ENCODE data around the gene DCUN1D4. TPM values are rescaled to one million over a fixed set of nuclear protein-coding genes. Genes with fewer than 3 reads are reported as not detected.
"Not testable (repeated sequence)": the region's sequence is repeated elsewhere in the genome, so short reads cannot be mapped to it uniquely, and the experiment has no call there.

DCUN1D4 gene
- polyA plus RNA-seq, 2 donors = 9.2 to 9.7 TPM

DNA sequence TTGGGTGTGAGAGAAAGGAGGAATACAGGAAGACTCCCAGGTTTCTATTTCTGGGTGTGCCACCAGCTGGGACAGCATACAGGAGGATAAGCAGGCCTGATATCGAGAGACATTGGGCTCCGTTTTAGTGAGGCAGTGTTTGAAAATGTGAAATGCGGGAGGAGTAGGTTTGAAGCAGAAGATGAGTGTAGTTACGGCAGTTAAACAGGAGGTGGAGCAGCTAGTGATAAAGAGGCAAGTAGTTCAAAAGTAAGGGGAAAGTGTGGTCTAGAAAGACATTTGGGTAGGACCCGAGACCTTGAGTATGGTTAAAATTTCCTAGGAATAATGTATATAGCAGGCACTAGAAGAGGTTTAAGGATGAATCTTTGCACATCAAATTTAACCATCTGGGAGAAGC is 42.4 kb downstream of the DCUN1D4 start:
- H3K4me3 ChIP-seq (ENCODE audit: low read depth in 1 of 2, low read length in 2 of 2) = no peak overlapping the region
- no peaks in the 10 kb centered on the region for H3K9me3 ChIP-seq (ENCODE audit: control insufficient read depth in 2 of 2, insufficient read depth in 1 of 2, low read depth in 1 of 2, low read length in 1 of 2)
- WGBS, 2 donors = 77 to 84% methylated on average over 5 of the region's 5 CpGs
- no peaks in the 10 kb centered on the region for H3K27me3 ChIP-seq (ENCODE audit: control insufficient read depth in 1 of 2, insufficient read depth in 2 of 2, low read length in 2 of 2)
- no peaks in the 10 kb centered on the region for H3K4me1 ChIP-seq (ENCODE audit: control insufficient read depth in 2 of 2, insufficient read depth in 2 of 2, low read length in 1 of 2)
- peaks cover 3 to 5% of the 10 kb centered on the region in 2 donors for H3K36me3 ChIP-seq (ENCODE audit: control insufficient read depth in 2 of 2, insufficient read depth in 2 of 2, low read length in 1 of 2)
- no peak overlapping the region for H3K27ac ChIP-seq (ENCODE audit: low read depth in 2 of 2, low read length in 1 of 2)

DNA sequence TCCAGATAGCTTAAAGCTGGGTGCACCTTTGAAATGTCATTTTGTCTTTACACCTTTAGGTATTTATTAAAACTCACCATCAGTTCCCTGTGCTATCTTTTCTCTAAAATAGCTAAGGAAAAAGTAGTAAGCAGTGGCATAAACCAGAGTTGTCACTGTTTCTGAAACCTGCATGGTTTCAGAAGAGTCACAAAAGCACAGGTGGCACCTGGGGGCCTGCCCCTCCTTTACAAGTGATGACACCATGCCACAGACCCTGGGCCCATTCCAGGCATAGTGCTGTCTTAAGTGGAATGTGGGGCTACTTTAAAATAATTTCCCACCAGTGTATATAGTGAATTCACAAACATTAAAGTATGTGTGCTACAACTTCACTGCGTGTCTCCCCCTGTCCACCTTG is 47.8 kb downstream of the DCUN1D4 start:
- Histone ChIP-seq H3K36me3 (ENCODE audit: control insufficient read depth in 2 of 2, insufficient read depth in 2 of 2, low read length in 1 of 2) (peaks cover 7 to 10% of the 10 kb centered on the region in 2 donors), H3K4me3 (ENCODE audit: low read depth in 1 of 2, low read length in 2 of 2) (no peak overlapping the region), H3K27me3 (ENCODE audit: control insufficient read depth in 1 of 2, insufficient read depth in 2 of 2, low read length in 2 of 2) (no peaks in the 10 kb centered on the region), H3K27ac (ENCODE audit: low read depth in 2 of 2, low read length in 1 of 2) (no peak overlapping the region), H3K9me3 (ENCODE audit: control insufficient read depth in 2 of 2, insufficient read depth in 1 of 2, low read depth in 1 of 2, low read length in 1 of 2) (no peaks in the 10 kb centered on the region), H3K4me1 (ENCODE audit: control insufficient read depth in 2 of 2, insufficient read depth in 2 of 2, low read length in 1 of 2) (no peaks in the 10 kb centered on the region)
- 92 to 100% methylated on average over 1 of the region's 1 CpG for WGBS, 2 donors

GRCh38 chr4:51893402-51893801 is 50.4 kb downstream of the DCUN1D4 start:
- H3K27me3 ChIP-seq (ENCODE audit: control insufficient read depth in 1 of 2, insufficient read depth in 2 of 2, low read length in 2 of 2); H3K4me3 ChIP-seq (ENCODE audit: low read depth in 1 of 2, low read length in 2 of 2); H3K4me1 ChIP-seq (ENCODE audit: control insufficient read depth in 2 of 2, insufficient read depth in 2 of 2, low read length in 1 of 2); H3K9me3 ChIP-seq (ENCODE audit: control insufficient read depth in 2 of 2, insufficient read depth in 1 of 2, low read depth in 1 of 2, low read length in 1 of 2); H3K36me3 ChIP-seq (ENCODE audit: control insufficient read depth in 2 of 2, insufficient read depth in 2 of 2, low read length in 1 of 2); H3K27ac ChIP-seq (ENCODE audit: low read depth in 2 of 2, low read length in 1 of 2): not testable (repeated sequence)
- 95 to 97% methylated on average over 16 of the region's 16 CpGs for WGBS, 2 donors

DNA sequence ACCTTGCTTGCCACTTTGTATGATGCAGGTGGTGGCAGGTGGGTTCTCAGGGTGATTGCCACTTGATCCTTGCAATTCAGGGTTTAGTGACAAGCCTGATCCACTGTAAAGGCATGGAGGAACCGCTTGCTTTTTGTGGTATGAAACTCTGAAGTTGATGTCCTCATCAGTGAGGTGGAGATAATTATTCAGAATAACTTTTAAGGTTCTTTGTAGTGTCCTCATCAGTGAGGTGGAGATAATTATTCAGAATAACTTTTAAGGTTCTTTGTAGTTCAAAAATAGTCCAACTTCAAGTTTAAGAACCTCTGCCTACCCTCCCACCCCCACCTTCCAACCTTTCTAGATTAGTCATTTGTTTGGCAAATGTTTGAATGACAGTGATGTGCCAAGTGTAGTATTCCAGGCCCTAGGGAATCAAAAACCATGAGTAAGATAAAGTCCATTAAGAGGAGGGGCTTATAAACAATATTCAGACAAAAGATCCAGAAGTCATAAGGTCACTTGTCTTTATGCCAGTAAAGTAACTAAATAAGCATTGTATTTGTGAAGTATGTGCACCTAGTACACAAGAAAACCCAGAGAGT is 51.2 kb downstream of the DCUN1D4 start:
- Histone ChIP-seq H3K4me1 (ENCODE audit: control insufficient read depth in 2 of 2, insufficient read depth in 2 of 2, low read length in 1 of 2) (no peaks in the 10 kb centered on the region), H3K27me3 (ENCODE audit: control insufficient read depth in 1 of 2, insufficient read depth in 2 of 2, low read length in 2 of 2) (no peaks in the 10 kb centered on the region), H3K36me3 (ENCODE audit: control insufficient read depth in 2 of 2, insufficient read depth in 2 of 2, low read length in 1 of 2) (peaks cover 4 to 7% of the 10 kb centered on the region in 2 donors), H3K9me3 (ENCODE audit: control insufficient read depth in 2 of 2, insufficient read depth in 1 of 2, low read depth in 1 of 2, low read length in 1 of 2) (no peaks in the 10 kb centered on the region), H3K27ac (ENCODE audit: low read depth in 2 of 2, low read length in 1 of 2) (no peak overlapping the region), H3K4me3 (ENCODE audit: low read depth in 1 of 2, low read length in 2 of 2) (no peak overlapping the region)
- 84 to 90% methylated on average over 1 of the region's 1 CpG for WGBS, 2 donors

GRCh38 chr4:51895158-51895557 is 52.2 kb downstream of the DCUN1D4 start:
- Histone ChIP-seq H3K36me3 (ENCODE audit: control insufficient read depth in 2 of 2, insufficient read depth in 2 of 2, low read length in 1 of 2) (peaks cover 4 to 7% of the 10 kb centered on the region in 2 donors), H3K9me3 (ENCODE audit: control insufficient read depth in 2 of 2, insufficient read depth in 1 of 2, low read depth in 1 of 2, low read length in 1 of 2) (no peaks in the 10 kb centered on the region)
- WGBS, 2 donors = 81 to 85% methylated on average over 3 of the region's 3 CpGs

DNA sequence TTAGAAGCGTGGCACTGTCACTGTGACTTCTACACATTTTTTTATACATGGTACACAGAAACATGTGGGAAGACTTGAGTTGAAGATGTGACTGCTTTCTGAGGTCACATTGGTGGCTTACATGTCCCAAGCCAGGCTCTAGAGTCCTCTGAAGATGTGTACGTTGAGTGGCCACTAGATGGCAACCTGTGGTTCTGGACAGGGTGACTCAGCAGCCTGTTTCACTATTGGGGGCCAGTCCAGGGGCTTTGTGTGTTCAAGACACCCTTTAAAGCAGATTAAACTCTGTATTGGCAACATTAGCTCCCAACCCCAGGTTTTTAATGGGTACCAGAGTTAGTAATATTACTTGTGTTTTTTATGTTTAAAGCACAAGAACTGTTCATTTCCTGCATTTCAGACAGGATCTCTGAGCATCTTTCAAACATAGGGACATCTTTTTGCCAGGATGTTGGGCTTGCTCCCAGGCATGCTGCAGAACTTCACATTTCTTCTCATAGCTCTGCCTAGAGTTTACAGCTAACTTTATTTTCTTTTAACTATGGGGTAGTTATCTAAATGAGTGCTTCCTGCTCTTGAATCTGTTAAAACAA is 53.0 kb downstream of the DCUN1D4 start:
- no peaks in the 10 kb centered on the region for H3K27me3 ChIP-seq (ENCODE audit: control insufficient read depth in 1 of 2, insufficient read depth in 2 of 2, low read length in 2 of 2)
- no peak overlapping the region for H3K27ac ChIP-seq (ENCODE audit: low read depth in 2 of 2, low read length in 1 of 2)
- no peak overlapping the region for H3K4me3 ChIP-seq (ENCODE audit: low read depth in 1 of 2, low read length in 2 of 2)
- H3K36me3 ChIP-seq (ENCODE audit: control insufficient read depth in 2 of 2, insufficient read depth in 2 of 2, low read length in 1 of 2) = peaks cover 2 to 3% of the 10 kb centered on the region in 2 donors
- H3K9me3 ChIP-seq (ENCODE audit: control insufficient read depth in 2 of 2, insufficient read depth in 1 of 2, low read depth in 1 of 2, low read length in 1 of 2) = no peaks in the 10 kb centered on the region
- 32 to 35% methylated on average over 2 of the region's 2 CpGs for WGBS, 2 donors
- H3K4me1 ChIP-seq (ENCODE audit: control insufficient read depth in 2 of 2, insufficient read depth in 2 of 2, low read length in 1 of 2) = no peaks in the 10 kb centered on the region

More at GRCh38 chr4:51895158-51895557, 52.2 kb downstream of the DCUN1D4 start:
- H3K27me3 ChIP-seq (ENCODE audit: control insufficient read depth in 1 of 2, insufficient read depth in 2 of 2, low read length in 2 of 2) = no peaks in the 10 kb centered on the region
- H3K27ac ChIP-seq (ENCODE audit: low read depth in 2 of 2, low read length in 1 of 2) = no peak overlapping the region
- no peaks in the 10 kb centered on the region for H3K4me1 ChIP-seq (ENCODE audit: control insufficient read depth in 2 of 2, insufficient read depth in 2 of 2, low read length in 1 of 2)
- no peak overlapping the region for H3K4me3 ChIP-seq (ENCODE audit: low read depth in 1 of 2, low read length in 2 of 2)

DNA sequence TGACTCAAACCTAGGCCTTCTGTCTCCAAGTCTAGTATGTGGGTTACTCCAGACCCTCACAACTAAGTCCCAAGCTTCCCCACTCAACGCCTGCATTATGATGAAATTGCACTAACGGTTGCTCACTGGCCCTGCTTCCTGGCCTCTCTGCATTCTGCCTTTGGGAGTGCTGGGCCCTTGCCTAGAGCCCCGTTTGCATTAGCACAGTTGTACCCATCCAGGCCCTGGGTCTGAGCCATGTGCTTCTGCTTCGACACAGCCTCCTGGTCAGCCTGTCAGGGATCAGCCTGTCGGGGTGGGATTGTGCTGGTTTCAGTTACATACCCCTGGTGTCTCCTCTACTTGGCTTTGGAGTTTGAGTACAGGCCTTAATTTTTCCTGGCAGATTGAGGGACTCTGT is 58.4 kb downstream of the DCUN1D4 start:
- H3K4me1 ChIP-seq (ENCODE audit: control insufficient read depth in 2 of 2, insufficient read depth in 2 of 2, low read length in 1 of 2) = no peaks in the 10 kb centered on the region
- H3K27ac ChIP-seq (ENCODE audit: low read depth in 2 of 2, low read length in 1 of 2) = no peak overlapping the region
- no peak overlapping the region for H3K4me3 ChIP-seq (ENCODE audit: low read depth in 1 of 2, low read length in 2 of 2)
- H3K36me3 ChIP-seq (ENCODE audit: control insufficient read depth in 2 of 2, insufficient read depth in 2 of 2, low read length in 1 of 2) = peaks cover 0 to 8% of the 10 kb centered on the region in 2 donors
- no peaks in the 10 kb centered on the region for H3K27me3 ChIP-seq (ENCODE audit: control insufficient read depth in 1 of 2, insufficient read depth in 2 of 2, low read length in 2 of 2)
- WGBS, 2 donors = 81 to 87% methylated on average over 5 of the region's 5 CpGs
- H3K9me3 ChIP-seq (ENCODE audit: control insufficient read depth in 2 of 2, insufficient read depth in 1 of 2, low read depth in 1 of 2, low read length in 1 of 2) = no peaks in the 10 kb centered on the region

DNA sequence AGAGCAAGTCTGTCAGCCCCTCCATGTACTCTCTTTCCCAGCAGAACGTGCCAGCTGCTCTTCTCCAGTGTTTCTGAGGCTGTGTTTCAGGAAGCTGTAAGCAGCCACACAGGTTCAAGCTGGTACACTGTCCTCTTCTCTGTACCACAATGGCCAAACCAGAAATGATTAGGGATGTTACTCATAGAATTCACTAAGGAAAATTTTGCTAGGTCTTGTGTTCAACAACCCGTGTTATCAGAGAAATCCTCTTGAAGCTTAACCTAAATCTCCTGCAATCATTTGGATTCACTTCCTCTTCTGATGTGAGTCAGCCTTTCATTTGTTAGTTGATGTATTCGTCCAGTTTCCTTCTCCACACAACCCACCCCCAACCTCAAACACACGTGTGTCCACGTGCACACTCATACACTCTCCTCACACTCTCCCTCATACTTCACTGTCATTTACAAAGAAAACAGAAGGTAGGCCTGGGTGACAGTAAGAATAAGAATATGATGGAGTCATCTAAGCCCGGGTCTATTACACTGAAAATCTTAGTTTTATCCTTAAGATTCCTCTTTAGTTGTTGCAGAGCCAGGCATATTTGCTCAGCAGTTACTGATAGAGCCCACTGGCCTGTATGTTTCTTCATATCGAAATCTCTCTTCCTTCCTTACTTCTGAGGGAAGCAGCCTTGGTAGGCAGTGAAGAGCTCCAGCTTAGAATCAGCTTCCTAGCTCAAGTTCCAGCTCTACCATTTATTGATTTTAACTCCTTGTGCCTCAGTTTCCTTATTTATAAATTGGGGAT is 63.4 kb downstream of the DCUN1D4 start:
- Histone ChIP-seq H3K9me3 (ENCODE audit: control insufficient read depth in 2 of 2, insufficient read depth in 1 of 2, low read depth in 1 of 2, low read length in 1 of 2) (no peaks in the 10 kb centered on the region), H3K4me3 (ENCODE audit: low read depth in 1 of 2, low read length in 2 of 2) (no peak overlapping the region), H3K27me3 (ENCODE audit: control insufficient read depth in 1 of 2, insufficient read depth in 2 of 2, low read length in 2 of 2) (no peaks in the 10 kb centered on the region), H3K36me3 (ENCODE audit: control insufficient read depth in 2 of 2, insufficient read depth in 2 of 2, low read length in 1 of 2) (peaks cover 0 to 6% of the 10 kb centered on the region in 2 donors), H3K4me1 (ENCODE audit: control insufficient read depth in 2 of 2, insufficient read depth in 2 of 2, low read length in 1 of 2) (no peaks in the 10 kb centered on the region), H3K27ac (ENCODE audit: low read depth in 2 of 2, low read length in 1 of 2) (no peak overlapping the region)
- 61 to 62% methylated on average over 7 of the region's 7 CpGs for WGBS, 2 donors

DNA sequence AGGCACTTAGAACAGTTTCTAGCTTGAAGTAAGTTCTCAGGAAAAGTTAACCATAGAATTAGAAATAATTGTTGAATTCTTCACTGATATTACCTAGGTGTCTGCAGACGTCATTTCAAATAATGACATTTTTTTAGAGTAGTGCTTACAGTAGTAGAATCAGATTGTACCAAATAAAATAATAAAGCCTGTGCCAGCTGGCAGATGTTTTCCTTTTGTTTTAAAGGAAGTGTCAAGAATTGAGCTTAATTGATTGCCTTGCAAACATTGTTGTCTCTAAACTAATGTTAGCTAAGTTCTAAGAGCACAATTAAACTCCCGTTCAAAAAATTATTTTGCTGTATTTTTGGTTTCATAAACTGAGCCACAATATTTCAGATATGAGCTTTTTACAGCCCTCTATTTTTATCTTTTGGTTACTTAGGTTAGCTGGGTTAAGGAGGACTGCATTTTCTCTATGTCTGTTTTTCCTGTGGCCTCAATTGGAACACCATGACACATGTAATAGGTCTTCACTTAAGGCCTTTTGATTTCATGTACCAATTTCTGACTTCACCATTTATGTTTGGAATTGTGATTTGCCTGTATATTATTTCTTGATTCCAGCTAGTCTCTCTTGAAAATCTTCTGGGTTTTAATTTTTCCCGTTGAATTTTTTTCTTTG is 64.2 kb downstream of the DCUN1D4 start:
- Histone ChIP-seq H3K9me3 (ENCODE audit: control insufficient read depth in 2 of 2, insufficient read depth in 1 of 2, low read depth in 1 of 2, low read length in 1 of 2) (no peaks in the 10 kb centered on the region), H3K36me3 (ENCODE audit: control insufficient read depth in 2 of 2, insufficient read depth in 2 of 2, low read length in 1 of 2) (peaks cover 0 to 4% of the 10 kb centered on the region in 2 donors), H3K27me3 (ENCODE audit: control insufficient read depth in 1 of 2, insufficient read depth in 2 of 2, low read length in 2 of 2) (no peaks in the 10 kb centered on the region), H3K4me1 (ENCODE audit: control insufficient read depth in 2 of 2, insufficient read depth in 2 of 2, low read length in 1 of 2) (no peaks in the 10 kb centered on the region), H3K4me3 (ENCODE audit: low read depth in 1 of 2, low read length in 2 of 2) (no peak overlapping the region), H3K27ac (ENCODE audit: low read depth in 2 of 2, low read length in 1 of 2) (no peak overlapping the region)
- 45 to 47% methylated on average over 3 of the region's 3 CpGs for WGBS, 2 donors
